WERI-Rb-1 (cell line): ENCODE results near the gene FGF14.

ENCODE experiments used
- DNase-seq: peaks from one replicate; pipeline ENCODE4 v3.0.0-alpha.2; 2020
- H3K27ac ChIP-seq: fragments of 250-450 bp; sonication (Bioruptor Pico); 2 replicates; pipeline ENCODE4 v1.5.1; 2020; ENCODE audit warnings: mild to moderate bottlenecking, moderate library complexity
- H3K27me3 ChIP-seq: fragments of 250-450 bp; sonication (Bioruptor Pico); 2 replicates; pipeline ENCODE4 v1.5.1; 2021; ENCODE audit warnings: mild to moderate bottlenecking, low read depth, moderate library complexity; ENCODE audit not compliant: insufficient read depth, severe bottlenecking
- H3K36me3 ChIP-seq: fragments of 250-450 bp; sonication (Bioruptor Pico); 2 replicates; pipeline ENCODE4 v1.5.1; 2020; ENCODE audit warnings: mild to moderate bottlenecking, moderate library complexity
- H3K4me3 ChIP-seq: 2 replicates; pipeline ENCODE4 v1.5.1; 2011; ENCODE audit warnings: low read depth, mild to moderate bottlenecking, control low read depth, low read length
- H3K9me3 ChIP-seq: fragments of 250-450 bp; sonication (Bioruptor Pico); 2 replicates; pipeline ENCODE4 v1.5.1; 2021; ENCODE audit warnings: mild to moderate bottlenecking, moderate library complexity; ENCODE audit not compliant: severe bottlenecking
- CTCF ChIP-seq: IDR thresholded peaks from 2 replicates; pipeline ENCODE4 v1.5.1; 2011; ENCODE audit warnings: low read depth, mild to moderate bottlenecking, control low read depth, inconsistent platforms, low read length

Gene FGF14

GRCh38 chr13:101996954-101997353, 404.9 kb downstream of the FGF14 start:
- H3K36me3 ChIP-seq: no peaks in the 10 kb centered on the region
- H3K27ac ChIP-seq: no peak overlapping the region
- TF ChIP-seq CTCF: no peak
- H3K4me3 ChIP-seq: no peak overlapping the region
- H3K9me3 ChIP-seq: no peaks in the 10 kb centered on the region
- H3K27me3 ChIP-seq: no peaks in the 10 kb centered on the region
- no peak for DNase-seq

DNA sequence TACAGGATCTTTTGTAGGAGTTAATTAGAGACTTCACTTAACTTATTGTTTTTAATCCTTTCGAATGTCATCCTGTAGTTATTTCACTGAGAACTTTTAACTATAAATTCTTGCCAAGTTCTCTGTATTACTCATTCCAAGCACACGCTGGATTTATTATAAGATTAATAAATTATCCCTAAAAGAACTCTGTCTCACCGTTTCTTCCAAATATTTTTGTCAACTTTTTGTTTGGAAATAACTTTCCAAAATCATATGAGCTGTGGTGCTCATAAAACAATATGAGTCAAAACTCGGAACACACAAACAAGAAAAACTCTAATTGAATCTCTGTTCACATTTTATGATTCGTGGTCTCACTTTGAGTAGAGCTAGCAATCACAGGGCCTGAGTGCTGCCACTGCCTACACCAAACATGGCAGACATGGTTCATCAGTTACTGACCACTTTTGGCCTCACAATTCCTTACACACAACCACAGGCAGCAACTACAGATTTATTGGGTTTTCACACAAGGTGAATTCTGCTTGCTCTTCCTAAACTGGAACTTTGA, 412.0 kb downstream of the FGF14 start:
- TF ChIP-seq CTCF: no peak
- Histone ChIP-seq H3K36me3 (no peaks in the 10 kb centered on the region), H3K4me3 (no peak overlapping the region), H3K9me3 (peaks cover 2% of the 10 kb centered on the region), H3K27me3 (no peaks in the 10 kb centered on the region), H3K27ac (no peak overlapping the region)
- no peak for DNase-seq

DNA sequence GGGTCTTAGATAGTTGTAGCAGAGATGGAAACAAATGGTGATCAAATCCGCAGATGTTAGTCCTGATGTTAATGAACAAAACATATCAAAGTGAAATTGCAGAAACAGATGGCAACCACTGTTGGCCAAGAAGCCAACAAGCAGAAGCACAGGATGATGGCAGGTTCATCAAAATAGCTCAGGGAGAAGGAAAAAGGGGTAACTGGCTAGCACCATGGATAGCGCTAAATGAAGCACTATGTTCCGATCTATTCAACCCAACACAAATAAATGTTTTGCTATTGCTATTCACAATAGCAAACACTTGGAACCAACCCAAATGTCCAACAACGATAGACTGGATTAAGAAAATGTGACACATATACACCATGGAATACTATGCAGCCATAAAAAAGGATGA, 413.7 kb downstream of the FGF14 start:
- no peak for TF ChIP-seq CTCF
- H3K36me3 ChIP-seq: no peaks in the 10 kb centered on the region
- no peak for DNase-seq
- no peak overlapping the region for H3K27ac ChIP-seq
- peaks cover 2% of the 10 kb centered on the region for H3K9me3 ChIP-seq
- H3K27me3 ChIP-seq: no peaks in the 10 kb centered on the region
- H3K4me3 ChIP-seq: no peak overlapping the region

DNA sequence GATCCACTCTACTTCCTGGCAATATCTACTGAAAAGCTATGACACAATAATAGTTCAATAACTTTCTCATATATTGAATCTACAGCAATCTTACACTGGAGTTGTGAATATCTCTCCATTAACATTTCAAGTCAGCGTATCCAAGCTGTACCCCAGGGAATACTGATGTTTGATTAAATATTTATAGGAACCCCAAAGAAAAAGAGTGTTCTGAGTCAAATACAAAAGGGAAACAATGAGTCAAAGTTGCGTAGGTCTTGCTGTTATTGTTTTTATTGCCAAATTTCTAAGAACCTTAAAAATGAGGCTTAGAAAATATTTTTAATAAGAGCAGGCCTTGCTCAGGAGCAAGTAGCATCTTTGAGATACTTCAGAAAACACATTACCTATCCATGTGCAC, 415.5 kb downstream of the FGF14 start:
- H3K27ac ChIP-seq: no peak overlapping the region
- no peaks in the 10 kb centered on the region for H3K36me3 ChIP-seq
- H3K9me3 ChIP-seq: peaks cover 2% of the 10 kb centered on the region
- H3K4me3 ChIP-seq: no peak overlapping the region
- DNase-seq: no peak
- no peak for TF ChIP-seq CTCF
- no peaks in the 10 kb centered on the region for H3K27me3 ChIP-seq

DNA sequence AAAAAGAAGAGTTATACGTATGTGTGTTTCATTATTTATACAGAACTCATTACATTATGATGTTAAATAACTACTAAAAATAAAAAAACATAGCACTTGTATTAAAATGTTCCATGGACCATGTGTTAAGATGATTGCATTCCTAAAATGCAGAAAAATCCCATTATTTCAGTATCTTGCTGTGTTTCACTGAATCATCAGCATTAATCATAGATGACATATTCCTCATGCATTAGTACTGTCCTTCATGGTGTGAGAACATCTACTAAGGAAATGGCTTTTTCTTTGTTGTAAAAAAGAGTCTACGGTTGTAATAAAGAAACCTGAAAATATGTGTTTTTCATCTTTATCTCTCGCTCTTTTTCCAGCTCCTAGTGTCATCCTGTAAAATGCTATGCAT, 416.5 kb downstream of the FGF14 start:
- H3K27ac ChIP-seq: no peak overlapping the region

More for the DNA sequence above, 416.5 kb downstream of the FGF14 start:
- no peak overlapping the region for H3K4me3 ChIP-seq
- TF ChIP-seq CTCF: no peak
- H3K36me3 ChIP-seq: no peaks in the 10 kb centered on the region
- DNase-seq: no peak
- peaks cover 2% of the 10 kb centered on the region for H3K9me3 ChIP-seq
- H3K27me3 ChIP-seq: no peaks in the 10 kb centered on the region
